Measurements from ENCODE around the gene SSH2.

Gene SSH2

DNA sequence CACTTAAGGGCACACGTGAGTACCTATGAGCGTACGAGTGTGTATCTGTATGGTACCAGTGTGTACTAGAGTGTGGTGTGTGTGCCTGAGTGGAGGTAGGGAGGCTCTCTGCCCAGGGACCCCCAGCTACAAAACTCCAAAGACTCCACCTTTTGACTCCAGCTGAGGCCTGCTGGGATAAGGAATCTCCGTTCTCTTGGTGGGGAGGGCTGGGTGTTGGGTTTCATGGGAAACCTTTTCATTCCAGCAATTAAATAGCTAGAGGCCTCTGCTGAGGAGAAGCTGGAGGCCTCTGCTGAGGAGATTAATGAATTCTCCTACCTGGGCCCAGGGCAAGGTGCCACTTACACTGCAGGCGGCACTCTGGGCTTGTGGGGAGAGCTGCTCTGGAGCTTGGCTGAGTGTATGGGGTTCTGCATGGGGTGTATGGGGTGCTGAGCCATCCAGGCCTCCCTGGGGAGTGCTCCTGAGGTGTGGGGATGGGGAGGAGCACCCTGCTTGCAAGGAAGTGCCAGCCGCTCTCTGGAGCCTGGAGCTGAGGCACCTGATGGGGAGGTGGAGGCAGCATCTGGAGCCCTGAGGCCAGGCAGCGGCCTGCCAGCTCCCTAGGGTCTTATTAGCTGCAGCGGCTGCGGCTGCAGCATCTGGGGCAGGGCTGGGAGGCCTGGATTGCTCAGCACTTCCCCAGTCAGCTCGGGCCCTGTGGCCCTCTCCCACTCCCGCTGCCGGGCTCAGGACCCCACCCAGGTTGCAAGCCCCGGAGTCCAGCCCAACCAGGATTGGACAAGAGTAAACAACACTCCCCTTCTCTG is 332.5 kb downstream of the SSH2 start:
- no peak for DNase-seq

DNA sequence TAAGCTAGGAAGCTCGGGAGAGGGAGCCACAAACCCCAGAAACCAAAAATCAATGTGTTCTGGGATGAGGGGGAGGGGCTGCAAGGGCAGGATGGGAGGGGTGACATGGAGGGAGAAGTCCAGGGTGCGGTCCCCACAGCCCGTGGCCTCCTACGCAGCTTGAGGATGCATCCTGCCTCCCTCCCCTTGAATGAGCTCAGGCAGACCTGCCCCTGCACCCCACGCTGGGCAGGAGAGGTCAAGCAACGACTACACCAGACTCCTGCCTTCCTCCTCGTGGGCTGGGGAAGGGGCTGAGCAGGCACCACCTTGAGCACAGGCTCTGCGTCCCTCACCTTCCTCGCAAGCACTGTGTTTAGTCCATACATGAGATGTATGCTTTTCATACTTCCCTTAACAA is 333.2 kb downstream of the SSH2 start:
- DNase-seq, result no peak

DNA sequence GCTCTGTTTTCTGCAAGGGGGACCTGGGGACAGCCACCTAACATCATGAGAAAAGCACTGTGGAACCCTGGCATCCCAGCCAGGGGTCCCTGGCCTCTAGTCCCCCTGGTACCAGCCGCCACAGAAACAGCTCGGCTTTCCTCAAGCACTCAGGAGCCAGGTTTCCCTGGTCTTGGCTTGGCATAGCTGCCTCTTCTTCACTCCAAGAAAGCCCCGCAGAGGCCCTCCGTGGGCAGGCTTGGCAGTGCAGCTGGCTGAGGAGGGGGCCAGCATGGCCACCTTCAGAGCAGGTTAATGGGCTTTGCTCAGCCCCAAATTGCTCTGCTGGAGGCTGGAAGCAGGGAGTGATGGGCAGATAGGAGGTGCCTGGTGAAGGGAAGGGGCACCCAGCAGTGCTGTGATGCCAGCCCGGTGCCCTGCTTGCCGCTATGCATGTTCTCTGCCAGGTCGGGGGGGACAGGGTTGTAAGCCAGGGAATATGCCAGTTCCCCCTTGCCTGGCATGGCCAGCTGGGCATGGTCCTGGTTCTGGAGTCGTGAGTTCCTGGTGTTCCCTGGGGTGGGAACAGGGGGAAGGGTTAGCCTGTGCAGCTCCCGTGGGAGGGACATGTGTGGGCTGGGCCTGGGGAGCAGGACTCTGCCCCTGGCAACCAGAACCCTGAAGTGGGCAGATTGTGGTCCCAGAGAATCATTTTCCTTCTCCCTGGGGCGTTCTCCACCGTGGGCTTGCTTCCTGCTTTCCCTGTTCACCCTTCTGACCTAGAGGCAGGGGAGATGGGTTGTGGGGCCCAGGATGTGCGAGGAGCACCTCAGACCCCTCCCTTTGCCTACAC is 333.9 kb downstream of the SSH2 start:
- DNase-seq, result no peak

DNA sequence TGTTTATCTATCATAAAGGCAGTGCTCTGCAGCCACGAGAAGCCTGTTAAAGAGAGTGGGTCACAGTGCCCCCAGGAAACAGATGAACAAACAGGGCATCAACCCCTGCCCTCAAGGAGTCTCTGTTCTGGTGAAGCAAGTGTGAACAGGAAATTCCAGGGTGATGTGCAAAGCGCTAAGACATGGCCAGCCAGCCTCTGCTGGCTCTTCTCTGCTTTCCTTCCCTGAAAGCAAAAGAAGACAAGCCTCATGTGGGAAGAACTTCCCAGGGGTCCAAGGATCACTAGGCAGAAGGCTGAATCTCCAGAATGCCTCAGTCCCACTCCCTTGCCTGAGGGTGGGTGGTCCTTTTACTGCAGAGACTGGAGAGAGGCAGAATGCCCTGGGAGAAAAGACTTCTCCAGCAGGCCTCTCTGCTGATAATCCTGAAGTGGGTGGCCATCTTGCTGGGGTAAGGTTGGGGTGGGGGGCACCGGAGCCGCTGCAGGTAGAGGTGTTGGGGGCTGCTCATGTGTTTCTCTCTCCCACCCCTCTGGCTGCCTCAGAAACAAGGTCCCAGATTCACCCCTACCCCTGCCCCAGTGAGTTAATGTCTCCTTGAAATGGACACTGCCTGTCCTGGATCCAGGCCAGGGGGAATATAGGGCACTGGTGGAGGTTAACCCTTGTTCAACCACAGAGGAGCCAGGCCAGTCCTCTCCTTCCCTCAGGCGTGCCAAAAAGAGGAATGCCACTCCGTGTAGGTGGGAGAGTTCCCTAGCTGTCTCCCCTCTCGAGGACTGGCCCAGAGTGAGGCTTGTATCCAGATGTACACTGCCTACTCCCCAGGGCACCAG is 334.7 kb downstream of the SSH2 start:
- no peak for DNase-seq

DNA sequence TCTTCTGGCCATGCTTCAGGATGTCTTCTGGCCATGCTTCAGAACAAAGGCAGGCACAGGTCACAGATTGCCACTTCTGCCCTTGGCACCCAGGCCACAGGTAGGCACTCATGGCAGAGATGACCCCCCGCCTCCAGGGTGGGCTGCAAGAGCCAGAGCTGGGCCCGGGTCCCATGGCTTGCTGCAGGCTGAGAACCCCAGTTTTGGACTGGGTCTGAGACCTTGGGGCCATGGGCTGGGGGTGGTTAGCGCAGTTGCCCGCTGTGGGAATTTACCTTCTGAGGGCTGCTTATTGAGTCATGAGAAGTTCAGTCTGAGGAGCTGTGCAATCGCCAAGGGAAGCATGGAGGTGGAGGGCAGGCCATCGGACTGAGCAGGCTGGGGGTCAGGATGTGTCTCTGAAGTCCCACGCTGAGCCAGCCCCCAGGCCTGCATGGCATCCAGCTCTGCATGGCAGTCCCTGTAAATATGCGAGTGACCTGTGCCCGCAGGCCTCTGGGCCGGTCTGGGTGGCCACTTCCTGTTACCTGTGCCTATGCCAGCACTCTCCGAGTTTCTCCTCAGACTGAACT is 335.4 kb downstream of the SSH2 start:
- no peak for DNase-seq

DNA sequence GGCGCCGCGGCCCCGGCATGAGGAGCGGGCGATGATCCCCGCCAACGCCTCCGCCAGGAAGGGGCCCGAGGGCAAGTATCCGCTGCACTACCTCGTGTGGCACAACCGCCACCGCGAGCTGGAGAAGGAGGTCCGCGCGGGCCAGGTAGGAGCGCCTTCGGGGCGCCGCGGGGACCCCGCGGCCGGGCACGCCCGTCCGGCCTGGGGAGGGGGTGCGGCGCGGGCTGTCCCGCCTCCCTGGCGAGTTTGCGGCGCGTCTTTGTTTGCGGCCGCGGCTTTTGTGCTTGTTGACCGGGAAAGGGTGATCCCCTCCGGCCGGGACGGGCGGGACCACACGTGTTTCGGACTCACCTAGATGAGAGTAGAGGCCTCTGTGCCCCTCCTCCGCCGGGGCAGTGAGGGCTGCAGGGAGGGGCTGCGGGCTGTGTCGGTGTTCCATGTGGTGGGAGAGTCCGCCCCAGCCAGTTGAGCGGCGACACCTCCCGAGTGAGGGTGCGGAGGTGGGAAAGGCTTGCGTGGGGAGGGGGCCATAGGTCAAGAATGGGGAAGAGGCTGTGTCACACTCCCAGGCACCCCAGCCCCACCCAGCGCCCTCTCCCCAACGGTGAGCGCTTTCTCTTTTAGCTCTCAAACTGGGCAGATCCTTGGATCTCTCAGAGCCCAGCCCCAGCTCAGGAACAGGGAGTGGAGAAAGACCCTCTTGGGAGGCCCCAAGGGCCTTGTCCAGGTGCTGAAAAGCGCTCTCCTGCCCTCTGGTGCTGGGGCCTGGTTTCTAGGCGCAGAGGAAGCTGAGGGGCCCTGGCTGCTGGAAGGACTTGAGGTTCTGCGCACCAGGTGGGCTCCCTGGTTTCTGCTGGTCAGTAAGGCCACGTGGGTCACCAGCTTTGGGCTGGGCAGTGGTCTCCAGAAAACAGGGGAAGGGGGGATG is 336.2 kb downstream of the SSH2 start:
- DNase-seq, result peak; percentile 25

DNA sequence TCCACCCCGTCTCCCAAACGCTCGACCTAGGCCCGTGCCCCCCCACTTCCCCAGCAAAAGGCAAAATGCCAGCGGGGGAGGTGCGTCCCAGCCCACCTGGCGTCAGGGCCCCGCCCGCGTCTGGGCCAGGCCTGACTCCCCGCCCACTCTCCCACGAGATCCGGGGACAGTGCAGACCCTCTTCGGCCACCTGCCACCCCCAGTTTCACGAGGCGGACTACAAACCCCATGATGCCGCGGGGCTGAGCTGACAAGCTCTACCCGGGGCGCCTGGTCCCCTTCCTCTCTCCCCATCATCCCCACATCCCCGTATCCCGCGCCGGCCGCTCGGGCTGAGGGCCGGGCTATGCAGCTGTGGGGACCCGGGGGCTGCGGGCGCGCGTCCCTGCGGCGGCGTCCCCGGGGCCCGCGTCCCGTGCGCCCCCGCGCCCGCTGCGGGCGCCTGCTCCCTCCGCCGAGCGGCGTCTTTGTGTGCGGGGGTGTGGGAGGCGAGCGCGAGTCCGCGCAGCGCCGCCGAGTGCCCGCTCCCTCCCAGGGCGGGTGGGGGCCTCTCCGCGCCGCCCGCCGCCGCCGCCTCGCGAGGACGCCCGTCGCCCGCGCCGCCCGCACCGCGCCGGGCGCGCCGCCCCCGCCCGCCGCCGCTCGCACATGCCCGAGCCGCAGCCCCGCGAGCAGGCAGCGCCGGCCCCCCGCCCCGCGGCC is 337.0 kb downstream of the SSH2 start, which contains the start of gene ANKRD13B:
Gene ANKRD13B (plus strand): TSS at position 283 of the 702 bp plus-strand sequence. CDS start 490 bp downstream, outside the sequence.
- peak; percentile 32 for DNase-seq

GRCh38 chr17:29591737-29592608 is 338.1 kb downstream of the SSH2 start:
- peak; percentile 84 for DNase-seq

GRCh38 chr17:29591146-29591736 is 338.8 kb downstream of the SSH2 start:
- DNase-seq, result peak; percentile 71

GRCh38 chr17:29590411-29591145 is 339.4 kb downstream of the SSH2 start:
- peak; percentile 75 for DNase-seq

DNA sequence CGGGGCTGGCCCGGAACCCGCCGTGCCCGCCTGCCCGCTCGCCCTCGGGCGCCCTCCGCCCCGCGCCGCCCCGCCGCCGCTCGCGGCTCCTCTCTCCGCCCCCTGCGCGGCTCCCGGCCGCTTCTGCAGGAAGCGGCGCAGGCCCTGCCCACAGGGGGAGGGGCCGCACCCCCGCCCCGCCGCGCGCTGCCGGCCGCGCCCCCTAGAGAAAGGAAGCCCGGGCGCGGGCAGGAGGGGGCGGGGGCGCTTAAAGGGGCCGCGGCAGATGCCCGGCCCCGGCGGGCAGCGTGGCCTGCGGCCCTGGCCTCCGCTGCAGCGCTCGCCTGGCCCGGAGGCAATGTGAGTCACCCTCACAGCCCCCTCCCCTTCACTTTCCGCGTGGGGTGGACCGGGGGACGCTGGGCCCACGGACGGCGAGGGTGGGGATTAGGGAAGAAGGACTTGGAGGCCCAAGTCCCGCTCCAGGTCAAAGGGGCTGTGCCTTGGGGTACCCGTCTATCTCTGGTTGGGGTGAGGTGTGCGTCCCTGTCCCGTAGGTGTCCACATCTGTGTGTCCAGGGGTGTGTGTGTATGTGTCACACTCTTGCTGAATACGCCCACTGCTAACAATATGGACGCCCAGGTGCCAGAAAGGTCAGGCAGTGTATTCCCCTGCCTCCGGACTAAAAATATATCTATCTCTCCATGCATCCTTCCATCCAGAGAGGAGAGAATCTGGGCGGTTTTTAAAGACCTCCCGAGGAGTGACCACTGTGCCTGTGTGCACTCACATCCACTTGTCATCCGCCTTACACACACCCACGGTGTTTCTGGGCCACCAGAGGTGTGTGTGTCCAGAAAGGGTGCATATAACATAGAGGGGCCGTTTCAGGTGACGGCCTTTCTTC is 340.3 kb downstream of the SSH2 start, which contains the start of gene GIT1:
Gene GIT1 (minus strand): TSS at position 125 of the 887 bp plus-strand sequence. CDS start 270 bp downstream, outside the sequence.
- DNase-seq, result peak; percentile 88

- peak; percentile 49 for DNase-seq
Measured at GRCh38 chr17:29588562-29589411, 341.2 kb downstream of the SSH2 start.

DNA sequence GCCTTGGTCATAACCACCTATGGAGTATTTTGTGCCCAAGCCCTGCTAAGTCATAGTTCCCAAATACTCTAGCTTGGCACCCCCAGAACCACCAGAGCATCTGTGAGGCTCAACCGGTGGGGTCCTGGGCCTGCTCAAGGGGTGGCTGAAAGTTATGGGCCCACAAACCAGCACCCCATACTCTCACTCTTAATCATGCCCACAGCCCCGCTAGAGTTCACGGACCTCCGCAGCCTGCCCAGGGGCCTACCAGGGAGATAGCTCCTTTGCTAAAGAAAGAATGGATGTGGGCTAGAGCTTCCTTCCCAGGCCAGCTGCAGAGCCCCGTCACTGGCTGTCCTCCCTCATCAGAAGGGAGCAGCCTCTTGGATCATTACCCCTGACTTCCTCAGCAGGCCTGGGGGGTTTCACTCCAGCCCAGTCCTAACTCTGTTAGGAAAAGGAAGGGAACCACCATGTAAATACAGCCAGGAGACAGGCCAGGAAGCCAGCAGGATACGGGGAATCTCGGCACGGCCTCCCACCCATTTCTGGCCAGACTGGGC is 341.9 kb downstream of the SSH2 start:
- DNase-seq, result no peak

DNA sequence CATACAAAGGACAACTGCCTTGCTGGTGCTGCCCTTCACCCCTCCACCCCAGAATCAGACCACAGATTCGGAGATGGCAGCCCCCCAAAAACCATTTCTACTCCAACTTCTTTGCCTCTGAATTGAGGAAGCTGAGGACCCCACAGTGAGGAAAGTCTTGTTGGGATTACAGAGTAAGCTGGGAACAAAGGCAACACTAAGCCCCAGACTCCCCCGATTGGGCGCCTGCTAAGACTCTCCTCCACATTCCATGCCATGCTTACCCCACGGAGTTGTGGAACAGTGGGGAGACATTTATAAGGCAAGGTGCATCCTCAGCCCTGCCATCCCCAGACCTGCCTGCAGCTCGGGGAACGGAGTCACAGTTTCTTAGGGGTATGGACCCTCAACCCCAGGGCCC is 342.4 kb downstream of the SSH2 start:
- no peak for DNase-seq

- DNase-seq, result no peak
Measured at GRCh38 chr17:29586676-29587469, 343.2 kb downstream of the SSH2 start.

Data from EL (cell line).